Stimulated activated naive CD4-positive, alpha-beta T cell treated with Interleukin-2 at 50 U/mL for 16 hours (primary cell): Measurements from ENCODE around the gene BPIFB6.

Experiments
- DNase-seq: peaks from one replicate; lab custom pipeline; 2025; lab: John Stamatoyannopoulos, UW

Gene BPIFB6

GRCh38 chr20:33031531-33031930 lies at the start of gene BPIFB6:
Gene BPIFB6 (plus strand): TSS chr20:33031648. CDS start chr20:33031648, 0 bp downstream.
- no peak for DNase-seq

GRCh38 chr20:32982617-32983458 lies 48.6 kb upstream of the BPIFB6 start:
- no peak for DNase-seq

DNA sequence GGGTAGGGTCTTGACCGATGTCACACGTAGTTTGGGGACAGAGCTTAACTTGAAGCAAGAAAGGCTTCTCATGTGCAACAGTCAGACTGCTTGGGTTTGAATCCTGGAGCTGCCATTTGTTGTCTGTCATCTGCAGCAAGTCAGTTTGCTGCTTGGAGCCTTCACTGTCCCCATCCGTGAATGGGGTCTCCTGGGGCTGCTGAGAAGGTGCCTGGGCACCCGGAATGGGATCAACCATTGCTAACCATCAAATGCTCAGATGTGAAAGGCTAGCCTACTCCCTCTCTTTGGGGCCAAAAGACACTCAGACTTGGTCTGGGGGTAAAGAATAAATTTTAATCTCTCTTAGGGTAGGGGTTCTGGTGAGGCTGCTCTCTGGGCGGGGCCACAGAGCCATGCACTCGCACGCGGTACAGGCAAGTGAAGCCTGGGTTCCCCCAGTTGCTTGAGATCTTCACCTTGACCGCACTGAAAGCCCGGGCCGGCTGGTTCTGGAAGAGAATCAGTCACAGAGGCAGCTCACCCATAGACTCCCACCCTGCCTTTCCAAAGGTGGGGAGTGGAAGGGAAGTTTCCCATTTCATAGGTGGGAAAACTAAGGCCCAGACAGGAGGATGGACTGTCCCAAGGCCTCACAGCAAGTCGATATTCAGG lies 47.9 kb upstream of the BPIFB6 start:
- no peak for DNase-seq

DNA sequence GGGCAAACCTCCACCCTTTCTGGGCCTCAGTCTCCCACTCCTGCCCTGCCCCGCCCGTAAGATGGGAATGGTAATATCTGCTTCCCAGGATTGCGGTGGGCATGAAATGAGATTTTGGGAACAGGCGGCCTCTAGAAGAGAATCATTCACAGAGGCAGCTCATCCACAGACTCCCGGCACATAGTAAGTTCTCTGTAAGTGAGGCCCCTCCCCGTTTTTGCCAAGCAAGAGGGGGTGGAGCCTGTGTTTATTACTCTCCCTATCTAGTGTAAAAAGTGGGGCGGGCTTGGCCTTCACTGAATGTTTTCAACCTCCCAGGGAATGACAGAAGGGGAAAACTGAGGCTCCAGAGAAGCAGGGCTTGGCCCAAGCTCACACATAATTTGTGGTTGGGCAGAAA lies 47.3 kb upstream of the BPIFB6 start:
- DNase-seq = no peak

- no peak for DNase-seq
These were observed 46.7 kb upstream of the BPIFB6 start for GRCh38 chr20:32984631-32985354.

DNA sequence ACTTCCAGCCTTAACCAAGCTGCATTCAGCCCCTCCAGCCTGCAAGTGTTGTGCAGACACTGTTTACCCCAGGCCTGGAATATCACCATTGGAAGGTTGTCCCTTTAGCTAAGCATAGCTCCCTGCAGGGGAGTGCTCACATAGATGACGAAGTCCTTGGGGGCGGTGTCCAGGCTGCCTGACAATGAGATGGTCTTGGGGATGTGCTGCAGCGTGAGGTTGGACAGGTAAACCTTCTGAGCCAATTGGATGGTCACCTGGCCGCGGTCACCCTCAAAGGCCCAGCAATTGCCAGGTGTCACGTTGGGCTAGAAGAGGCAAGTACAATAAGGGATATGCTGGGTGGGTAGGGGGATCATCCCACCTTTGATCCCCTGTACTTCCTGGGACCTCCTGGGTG lies 45.9 kb upstream of the BPIFB6 start:
- DNase-seq = no peak

DNA sequence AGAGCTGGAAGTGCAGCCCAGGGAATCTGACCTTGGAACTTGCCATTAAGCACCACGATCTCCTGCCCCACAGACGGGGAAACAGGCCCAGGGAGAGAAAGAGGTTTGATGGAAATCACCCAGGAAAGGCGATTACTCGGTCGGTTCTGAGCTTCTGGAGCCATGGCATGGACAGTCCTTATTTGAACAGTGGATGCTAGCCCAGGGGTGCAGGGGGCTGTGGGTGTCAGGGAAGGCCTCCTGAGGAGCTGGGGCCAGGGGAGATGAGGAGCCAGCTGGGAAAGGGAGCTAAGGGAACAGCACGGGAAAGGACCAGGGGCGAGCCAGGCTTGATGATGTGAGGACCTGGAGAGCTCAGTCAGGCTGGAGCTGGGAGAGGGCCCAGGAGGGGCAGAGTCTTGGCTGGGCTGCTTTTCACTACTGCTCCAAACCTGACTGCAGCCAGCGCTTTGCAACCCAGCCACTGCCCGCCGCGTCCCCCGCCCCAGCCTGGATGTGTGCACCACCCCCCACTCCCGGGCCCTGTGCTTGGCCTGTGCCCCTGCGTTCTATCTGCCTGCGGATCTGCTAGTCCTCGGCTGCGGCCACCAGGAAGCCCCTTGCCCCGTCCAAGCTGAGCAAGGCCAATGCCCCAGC lies 45.0 kb upstream of the BPIFB6 start:
- no peak for DNase-seq

DNA sequence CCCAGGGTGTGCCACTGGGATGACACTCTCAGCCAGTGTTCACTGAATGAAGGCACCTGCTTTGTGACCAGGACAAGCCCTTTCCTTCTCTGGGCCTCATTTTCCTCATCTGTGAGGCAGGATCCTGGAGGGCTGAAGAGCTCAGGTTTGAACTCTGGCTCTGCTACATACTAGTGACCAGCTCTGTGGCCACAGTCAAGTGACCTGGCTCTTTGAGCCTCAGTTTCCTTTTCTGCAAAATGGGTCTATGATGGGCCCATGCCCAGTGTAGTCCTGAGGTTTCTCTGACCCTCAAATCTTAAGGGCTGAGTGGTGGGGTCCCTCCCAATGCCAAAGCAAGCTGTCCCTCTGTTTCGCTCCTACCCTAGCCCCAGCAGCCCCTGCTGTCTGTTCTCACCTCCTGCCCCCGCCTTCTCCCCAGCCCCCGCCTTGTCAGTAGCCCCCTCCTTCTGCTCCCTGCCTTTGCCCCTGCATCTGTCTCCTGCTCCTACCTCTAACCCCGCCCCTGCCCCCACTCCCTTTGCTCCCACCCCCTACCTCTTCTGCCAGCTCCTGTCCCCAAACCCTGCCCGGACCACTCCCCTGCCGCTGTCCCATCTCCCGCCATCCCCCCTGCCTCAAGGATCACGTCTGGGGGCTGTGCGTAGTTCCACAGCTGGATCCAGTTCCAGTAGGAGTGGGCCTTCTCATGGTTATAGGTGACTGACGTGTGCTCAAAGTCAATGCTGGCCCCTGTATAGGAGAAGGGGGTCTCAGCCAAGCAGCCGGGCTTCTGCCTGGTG lies 44.2 kb upstream of the BPIFB6 start:
- DNase-seq = no peak

DNA sequence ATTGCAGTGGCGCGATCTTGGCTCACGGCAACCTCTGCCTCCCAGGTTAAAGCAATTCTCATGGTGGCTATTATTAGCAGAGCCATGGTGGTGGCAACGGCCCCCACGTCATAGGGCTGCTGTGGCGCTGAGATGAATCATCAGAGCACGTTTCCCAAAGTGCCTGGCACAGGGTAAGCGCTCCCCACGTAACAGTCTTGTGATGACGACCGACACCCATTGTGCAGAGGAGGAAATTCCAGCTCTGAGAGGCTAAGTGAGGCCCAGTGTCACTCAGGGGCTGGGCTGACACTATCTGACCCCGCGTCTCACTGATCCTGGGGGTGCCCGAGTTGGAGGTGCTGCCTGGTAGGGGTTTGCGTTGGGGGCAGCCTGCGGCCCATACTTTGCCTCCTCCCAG lies 43.4 kb upstream of the BPIFB6 start:
- no peak for DNase-seq

DNA sequence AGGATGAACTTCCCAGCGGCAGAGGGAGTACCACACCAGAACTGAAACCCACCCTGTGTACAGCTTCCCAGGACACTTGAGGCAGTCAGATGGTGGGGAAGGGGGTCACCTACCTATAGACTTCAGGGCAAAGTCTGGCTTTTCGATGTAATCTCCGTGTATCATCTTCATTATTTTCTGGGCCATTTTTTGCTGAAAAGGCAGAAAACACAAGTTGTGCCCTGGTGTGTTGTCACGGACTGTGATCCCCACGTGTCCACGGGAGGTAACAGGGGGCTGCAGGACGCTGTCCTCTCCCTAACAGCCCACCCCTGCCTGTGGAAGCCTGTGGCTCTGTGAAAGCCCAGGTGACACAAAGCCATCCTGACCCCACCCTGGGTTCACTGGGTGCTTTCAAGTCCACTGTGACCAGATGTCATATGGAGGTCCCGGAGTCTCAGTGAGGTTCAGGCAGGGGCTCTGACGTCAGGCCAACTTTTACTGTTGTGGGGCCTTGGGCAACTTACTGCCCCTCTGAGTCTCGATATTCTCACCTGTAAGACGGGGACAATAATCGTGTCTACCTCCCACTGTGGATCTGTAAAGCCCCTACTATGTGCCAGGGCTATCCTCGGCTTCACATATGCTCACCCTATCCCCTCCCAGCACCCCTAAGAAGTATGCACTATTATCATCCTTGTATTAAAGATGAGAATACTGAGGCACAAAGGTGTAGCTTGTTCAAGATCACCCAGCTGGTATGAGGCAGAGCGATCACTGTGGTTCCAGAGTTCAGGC lies 41.8 kb upstream of the BPIFB6 start:
- no peak for DNase-seq

- no peak for DNase-seq
These were observed 41.0 kb upstream of the BPIFB6 start for GRCh38 chr20:32990426-32990825.

- DNase-seq = no peak
These were observed 40.1 kb upstream of the BPIFB6 start for GRCh38 chr20:32991383-32991782.

DNA sequence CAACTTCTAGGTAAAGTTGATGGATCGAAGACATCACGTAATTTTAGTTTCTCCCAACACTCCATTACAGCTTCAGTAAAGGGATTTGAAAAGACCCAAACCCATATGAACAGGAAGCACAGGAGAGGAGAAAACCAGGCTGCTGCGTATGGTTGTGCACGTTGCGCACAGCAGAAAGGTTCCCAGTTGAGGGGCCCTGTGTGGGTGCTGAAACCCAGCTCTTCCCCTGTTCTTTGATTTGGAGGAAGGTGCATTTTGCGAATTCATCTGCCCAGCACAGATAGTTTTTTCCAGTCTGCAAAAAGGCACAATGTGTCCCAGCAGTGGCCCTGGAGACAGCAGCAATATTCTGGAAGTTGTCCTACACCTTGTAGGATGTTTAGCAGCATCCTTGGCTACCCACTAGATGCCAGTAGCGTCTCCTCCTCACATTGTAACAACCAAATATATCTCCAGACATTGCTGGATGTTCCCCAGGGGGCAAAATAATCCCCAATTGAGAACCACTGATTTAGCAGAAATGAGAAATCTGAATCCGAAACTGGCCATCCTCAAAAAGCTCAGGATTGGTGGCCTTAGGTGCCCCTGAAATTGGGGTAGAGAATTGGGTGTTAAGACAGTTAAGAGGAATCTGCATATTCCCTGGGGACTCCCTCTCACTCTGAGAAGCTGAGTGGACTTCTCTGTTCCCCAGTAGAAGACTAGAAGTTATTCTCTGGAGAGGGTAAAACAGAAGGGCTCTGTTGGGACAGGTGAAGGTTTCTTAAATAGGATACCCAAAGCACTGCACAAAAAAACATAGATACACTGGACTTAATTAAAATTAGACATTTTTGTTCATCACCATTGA lies 39.4 kb upstream of the BPIFB6 start:
- no peak for DNase-seq

DNA sequence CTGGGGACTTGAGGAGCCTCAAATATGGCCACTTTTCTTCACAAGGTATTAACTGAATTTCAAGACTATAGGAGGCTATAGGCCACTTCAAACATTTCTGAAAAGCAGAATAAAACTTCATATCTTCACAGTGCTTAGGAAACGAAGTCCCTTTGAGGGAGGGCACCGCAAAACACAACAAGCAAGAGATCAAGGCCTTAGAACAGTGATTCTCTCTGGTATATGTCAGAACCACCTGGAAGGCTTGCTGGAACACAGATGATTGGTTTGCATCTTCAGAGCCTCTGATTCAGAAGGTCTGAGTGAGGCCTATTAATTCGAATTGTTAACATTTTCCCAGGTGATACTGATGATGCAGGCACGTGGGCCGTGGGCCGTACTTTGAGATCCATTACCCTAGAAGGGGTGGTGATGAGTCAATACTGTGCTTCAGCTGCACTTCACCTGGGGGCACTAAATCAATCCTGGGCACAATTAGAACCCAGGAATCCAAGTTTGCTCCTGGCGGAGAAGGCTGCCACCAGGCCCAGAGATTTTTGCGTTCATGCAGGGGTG lies 37.9 kb upstream of the BPIFB6 start:
- DNase-seq = no peak

DNA sequence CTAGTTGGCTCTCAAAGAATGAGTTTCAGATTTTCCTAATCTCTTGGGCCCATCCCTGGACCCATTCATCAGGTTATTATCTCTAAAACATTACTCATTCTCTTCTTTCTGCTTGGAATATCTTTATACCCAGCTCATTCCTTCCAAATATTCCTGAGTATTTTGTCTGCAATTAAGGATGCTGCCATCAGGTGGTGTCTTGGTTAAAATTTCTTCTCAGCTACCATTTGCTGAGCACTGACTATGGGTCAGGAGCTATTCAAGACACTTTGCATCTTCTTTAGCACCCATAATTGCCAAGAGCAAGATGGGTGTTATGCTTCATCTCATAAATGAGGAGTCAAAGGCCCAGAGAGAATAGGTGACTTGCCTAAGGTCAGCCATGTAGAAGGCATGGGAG lies 35.6 kb upstream of the BPIFB6 start:
- DNase-seq = no peak

DNA sequence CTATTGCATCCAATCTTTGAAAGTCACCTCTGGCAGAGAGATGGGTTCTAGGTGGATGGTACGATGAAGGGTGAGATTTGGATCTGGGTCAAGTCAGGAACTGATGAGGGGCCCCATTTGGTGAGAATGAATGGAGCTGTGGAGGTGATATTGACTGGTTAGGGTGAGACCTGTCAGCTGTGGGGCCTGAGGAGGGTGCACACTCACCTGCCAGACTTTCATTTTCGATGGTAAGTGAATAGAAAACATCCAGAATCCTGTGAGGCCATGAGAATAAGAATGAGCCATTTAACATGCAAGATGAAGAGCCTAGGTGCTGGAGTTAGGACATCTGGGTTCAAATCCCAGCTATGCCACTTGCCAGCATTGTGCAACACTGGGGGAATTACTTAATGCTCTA lies 34.0 kb upstream of the BPIFB6 start:
- no peak for DNase-seq

DNA sequence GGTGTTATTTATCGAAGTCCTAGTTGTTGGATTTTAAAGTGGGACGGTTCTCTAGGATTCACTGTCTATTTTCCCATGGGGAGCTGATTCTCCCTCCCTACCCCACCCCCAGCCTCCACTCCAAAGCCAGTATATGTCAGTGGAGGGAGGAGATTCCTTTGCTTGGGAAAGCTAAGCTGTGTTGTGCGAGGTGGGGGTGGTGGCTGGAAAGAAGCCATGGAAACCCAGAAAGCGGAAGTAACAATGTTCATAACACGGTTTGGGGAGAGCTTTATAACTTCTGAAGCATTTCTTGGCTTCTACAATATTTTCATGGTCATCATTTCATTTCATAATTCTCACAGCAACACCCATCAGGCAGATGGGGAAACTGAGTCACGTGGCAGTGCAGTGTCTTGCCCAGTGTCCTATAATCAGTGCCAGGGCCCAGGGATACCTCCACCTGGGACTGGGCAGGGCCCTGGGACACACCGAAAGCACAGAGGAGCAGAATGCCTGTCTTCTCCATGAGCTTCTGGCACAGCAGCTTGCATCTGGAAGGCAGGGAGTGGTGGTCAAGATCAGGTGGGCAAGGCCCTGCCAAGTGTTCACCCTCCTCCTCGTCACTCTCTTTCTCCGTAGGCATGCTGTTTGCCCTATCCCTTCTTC lies 31.7 kb upstream of the BPIFB6 start:
- DNase-seq = no peak

- no peak for DNase-seq
These were observed 30.5 kb upstream of the BPIFB6 start for GRCh38 chr20:33000802-33001466.
